A673 (cell line): ENCODE measurements around the gene EVI5L.

Source experiments
- EZH2 ChIP-seq: fragments of 200-600 bp; sonication (generic); IDR thresholded peaks from 2 replicates; pipeline ENCODE4 v1.6.1; 2017; ENCODE audit warnings: borderline replicate concordance, low read depth, mild to moderate bottlenecking, mixed read lengths, antibody characterized with exemption, low read length; ENCODE audit not compliant: poor library complexity, severe bottlenecking
- TF ChIP-seq, protein P1 (sequence below): fragments of 300-800, 200-600 bp; sonication (generic); conservative IDR thresholded peaks from 2 replicates; pipeline ENCODE4 v1.5.1; 2017; ENCODE audit warnings: low read depth, mild to moderate bottlenecking, antibody characterized with exemption, low read length, moderate library complexity, mixed read lengths

DNA sequence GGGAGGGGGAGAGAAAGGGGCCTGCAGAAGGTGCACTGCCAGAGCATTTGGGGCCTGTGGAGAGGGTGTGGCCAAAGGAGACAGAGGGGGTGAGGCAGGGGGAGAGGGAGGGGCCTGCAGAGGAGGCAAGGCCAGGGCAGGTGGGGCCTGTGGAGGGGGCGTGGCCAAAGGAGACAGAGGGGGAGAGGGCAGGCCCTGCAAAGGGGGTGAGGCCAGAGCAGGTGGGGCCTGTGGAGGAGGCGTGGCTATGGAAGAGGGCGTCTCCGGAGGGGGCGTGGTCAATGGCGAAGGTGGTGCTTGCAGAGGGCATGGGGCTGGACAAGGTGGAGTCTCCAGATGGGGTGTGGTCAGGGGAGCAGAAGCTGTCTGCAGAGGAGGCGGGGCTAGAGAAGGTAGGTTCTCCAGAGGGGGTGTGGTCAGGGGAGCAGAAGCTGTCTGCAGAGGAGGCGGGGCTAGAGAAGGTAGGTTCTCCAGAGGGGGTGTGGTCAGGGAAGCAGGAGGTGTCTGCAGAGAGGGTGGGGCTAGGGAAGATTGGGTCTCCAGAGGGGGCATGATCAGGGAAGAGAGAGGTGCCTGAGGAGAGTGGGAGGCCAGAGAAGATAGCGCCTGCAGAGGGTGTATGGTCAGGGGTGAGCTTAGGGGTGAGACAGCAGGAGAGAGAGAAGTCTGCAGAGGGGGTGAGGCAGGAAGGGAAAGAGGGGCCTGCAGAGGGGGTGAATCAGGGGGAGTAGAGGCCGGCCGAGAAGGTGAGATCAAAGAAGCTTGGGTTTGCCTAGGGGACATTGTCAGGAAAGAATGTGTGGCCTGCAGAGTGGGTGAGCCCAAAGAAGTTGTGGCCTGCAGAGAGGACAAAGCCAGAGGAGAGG lies 40.8 kb downstream of the EVI5L start:
- TF ChIP-seq EZH2, result no peak
- TF ChIP-seq, protein P1, sequence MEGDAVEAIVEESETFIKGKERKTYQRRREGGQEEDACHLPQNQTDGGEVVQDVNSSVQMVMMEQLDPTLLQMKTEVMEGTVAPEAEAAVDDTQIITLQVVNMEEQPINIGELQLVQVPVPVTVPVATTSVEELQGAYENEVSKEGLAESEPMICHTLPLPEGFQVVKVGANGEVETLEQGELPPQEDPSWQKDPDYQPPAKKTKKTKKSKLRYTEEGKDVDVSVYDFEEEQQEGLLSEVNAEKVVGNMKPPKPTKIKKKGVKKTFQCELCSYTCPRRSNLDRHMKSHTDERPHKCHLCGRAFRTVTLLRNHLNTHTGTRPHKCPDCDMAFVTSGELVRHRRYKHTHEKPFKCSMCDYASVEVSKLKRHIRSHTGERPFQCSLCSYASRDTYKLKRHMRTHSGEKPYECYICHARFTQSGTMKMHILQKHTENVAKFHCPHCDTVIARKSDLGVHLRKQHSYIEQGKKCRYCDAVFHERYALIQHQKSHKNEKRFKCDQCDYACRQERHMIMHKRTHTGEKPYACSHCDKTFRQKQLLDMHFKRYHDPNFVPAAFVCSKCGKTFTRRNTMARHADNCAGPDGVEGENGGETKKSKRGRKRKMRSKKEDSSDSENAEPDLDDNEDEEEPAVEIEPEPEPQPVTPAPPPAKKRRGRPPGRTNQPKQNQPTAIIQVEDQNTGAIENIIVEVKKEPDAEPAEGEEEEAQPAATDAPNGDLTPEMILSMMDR, result no peak
